Mesenteric fat pad (tissue), 1 donor: Measurements from ENCODE around the gene CEP290. TPM values are rescaled to one million over a fixed set of nuclear protein-coding genes. Genes with fewer than 3 reads are reported as not detected.
"Not testable (repeated sequence)": the region's sequence is repeated elsewhere in the genome, so short reads cannot be mapped to it uniquely, and the experiment has no call there.

Experiments
- DNase-seq: peaks from one replicate; pipeline ENCODE4 v3.0.0-alpha.2; 2020; ENCODE audit warnings: low spot score
- total RNA-seq: library from RNA; stranded (reverse); fragmentation: NEBNext Ultra II Directional; extraction: Animal tissue kit (Norgen Biotek cat#: 25700); gene quantifications from one replicate; pipeline ENCODE4 v1.2.1, GENCODE V29; 2021
- donor health status: DM: yes; HTN: yes; CAD: no.

The CEP290 gene
- total RNA-seq, 1 donor from 2014 or later, result 11.5 TPM

DNA sequence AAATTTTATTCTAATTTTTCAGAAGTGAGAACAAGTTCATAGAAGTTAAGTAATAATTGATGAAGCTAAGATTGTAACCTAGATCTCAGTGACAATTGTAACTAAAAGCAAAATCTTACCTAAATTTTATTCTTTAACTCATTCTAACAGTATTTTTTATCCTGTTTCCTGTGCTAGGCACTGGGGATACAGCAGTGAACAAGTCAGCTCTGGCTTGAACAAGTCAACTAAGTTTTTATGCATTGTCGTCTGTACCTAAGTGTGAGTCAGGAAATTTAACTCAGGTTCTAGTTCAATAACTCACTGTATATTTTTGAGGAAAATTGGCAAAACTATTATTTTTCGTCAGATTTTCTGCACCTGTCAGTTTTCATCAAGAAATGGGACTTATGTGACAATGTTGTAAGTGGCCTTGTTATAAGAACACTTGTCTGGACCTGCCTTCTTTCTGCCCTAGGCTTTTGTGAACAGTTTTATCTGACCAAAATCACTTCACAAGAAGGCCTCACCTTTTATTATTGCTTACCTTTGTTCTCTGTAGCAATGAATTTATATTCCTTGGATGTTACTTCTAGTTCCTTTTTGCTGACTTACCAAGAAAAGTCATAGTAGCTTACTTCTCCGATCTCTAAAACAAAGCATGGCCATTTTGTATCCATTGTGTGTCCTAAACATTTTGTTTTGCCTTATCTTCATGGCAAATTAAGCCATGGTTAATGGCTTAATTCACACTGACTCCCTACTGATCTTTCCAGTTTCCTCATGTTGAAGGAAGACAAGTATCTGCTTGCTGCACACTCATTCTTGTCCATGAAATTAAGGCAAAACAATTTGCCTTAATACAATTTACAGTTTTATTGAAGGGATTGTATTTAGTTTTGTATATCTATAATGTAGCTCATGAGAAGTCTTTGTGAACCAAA lies 2.9 kb upstream of the CEP290 start:
- DNase-seq, result no peak

DNA sequence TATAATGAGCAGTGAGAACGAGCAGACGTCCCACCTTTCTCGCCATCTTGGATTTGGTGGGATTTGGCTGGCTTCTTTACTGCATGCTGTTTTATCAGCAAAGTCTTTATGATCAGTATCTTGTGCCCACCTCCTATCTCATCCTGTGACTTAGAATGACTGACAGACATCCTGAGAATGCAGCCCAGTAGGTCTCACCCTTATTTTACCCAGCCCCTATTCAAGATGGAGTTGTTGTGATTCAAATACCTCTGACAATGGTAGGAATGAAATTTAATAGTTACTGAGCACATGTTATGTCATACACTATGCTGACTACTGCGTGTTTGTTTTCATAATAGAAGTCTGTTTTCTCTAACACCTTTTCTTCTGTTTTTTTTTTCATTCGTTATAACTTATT lies 2.1 kb upstream of the CEP290 start:
- DNase-seq, result no peak

DNA sequence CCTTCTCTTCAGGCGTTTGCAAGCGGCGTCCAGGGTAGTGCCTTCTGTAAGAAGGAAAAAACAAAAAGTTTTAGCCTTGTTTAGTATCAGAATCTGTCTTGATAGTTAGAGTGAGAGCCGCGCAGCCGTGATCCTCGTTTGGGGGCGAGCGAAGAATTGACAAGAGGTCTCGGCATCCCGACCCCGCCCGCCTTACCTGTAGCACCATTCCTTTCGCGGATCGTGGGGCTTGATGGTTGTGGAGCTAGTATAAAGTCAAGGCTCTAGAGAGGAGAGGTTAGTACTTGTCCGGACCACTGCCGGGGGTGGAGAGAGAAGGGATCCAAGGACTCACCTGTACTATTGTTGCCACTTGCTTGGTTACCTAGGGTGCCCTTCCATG lies 713 bp upstream of the CEP290 start:
- DNase-seq, result no peak

DNA sequence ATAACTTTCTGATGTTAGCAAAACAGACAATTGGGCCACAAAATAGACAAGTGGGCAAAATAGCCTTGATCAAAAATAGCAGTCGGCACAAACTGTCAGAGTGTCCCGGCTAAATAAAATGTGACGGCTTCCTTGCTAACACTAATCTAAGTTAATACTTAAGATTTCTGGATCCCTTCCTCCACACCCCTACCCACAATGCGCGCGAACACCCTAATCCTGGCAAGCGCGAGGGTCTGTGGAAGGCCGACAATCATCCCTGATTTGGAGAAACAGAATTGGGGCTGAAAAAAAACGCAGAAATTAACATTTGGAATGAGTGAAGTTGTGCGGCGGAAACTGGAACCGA lies 489 bp downstream of the CEP290 start:
- no peak for DNase-seq

DNA sequence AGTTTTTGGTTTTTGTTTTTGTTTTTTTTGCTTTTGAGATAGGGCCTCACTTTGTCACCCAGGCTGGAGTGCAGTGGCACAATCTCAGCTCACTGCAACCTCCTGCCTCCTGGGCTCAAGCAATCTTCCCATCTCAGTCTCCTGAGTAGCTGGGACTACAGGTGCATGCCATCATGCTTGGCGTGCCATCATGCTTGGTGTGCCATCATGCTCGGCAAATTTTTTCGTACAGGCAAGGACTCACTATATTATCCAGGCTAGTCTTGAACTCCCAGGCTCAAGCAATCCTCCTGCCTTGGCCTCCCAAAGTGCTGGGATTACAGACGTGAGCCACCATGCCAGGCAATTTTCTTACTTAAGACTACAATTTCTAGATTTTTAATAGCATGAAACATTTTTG lies 2.2 kb downstream of the CEP290 start:
- not testable (repeated sequence) for DNase-seq

DNA sequence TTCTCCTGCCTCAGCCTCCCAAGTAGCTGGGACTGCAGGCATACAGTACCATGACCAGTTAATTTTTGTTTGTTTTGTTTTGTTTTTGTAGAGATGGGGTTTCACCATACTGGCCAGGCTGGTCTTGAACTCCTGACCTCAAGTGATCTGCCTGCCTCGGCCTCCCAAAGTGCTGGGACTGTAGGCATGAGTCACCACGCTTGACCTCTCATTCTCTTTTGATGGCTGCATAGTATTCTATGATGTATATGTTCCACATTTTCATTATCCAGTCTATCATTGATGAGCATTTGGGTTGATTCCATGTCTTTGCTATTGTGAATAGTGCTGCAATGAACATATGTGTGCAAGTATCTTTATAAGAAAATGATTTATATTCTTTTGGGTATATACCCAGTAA lies 8.7 kb downstream of the CEP290 start:
- DNase-seq, result not testable (repeated sequence)

DNA sequence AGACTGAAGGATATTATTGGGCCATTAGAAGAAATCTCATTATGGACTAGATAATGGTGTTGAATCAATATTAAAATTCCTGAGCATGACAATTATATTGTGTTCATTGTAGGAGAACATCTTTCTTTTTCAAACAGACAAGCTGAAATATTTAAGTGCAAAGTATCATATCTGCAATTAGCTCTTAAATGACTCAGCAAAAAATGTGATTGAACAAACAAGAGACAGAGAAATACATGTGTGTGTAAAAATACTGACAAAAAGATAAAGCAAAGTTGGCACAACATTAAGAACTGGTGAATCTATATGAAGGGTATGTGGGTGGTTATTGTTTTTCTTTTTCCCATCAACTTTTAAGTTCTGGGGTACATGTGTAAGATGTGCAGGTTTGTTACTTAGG lies 9.5 kb downstream of the CEP290 start:
- DNase-seq, result no peak

DNA sequence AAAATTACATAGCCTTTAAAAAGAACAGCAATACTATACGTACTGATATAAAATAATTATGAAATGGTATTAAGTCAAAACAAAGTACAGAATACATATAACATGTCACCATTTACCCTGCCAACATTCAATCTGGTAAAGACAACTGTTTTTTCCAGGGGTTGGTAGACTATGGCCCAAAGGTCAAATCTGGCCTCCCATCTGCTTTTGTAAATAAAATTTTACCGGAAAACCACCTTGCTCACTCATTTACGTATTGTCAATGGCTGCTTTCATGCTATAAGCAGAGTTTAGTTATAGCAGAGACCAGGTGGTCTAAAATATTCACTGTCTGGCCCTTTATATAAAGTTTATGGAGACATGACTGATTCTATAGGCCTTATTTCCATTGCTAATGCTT lies 14.0 kb downstream of the CEP290 start:
- no peak for DNase-seq

DNA sequence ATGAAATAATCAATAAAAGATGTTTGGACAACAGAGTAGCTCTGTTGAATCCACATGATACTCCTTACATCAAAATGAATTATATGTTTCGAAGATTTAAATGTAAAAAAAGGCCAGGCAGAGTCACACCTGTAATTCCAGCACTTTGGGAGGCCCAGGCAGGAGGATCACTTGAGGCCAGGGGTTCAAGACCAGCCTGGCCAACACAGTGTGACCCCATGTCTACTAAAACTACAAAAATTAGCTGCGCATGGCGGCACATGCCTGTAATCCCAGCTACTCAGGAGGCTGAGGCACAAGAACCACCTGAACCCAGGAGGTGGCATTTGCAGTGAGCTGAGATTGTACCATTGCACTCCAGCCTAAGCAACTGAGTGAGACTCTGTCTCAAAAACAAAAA lies 14.8 kb downstream of the CEP290 start:
- no peak for DNase-seq

DNA sequence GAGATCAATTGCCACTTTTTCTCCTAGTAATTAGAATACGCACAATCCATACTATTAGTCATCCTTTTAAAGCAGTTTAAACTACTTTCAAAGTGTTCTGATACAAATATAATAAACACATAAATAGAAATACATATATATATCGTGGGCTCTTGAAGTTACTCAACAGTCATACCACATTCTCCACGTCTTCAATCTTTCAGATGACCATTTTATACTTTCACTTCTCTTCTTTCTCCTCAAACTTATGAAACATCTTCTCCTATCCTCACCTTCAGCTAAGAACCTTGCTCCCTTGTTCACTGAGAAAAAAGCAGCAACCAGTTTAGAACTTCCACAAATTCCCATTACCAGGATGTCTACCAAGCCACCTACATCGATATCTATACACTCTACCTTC lies 19.2 kb downstream of the CEP290 start:
- no peak for DNase-seq

DNA sequence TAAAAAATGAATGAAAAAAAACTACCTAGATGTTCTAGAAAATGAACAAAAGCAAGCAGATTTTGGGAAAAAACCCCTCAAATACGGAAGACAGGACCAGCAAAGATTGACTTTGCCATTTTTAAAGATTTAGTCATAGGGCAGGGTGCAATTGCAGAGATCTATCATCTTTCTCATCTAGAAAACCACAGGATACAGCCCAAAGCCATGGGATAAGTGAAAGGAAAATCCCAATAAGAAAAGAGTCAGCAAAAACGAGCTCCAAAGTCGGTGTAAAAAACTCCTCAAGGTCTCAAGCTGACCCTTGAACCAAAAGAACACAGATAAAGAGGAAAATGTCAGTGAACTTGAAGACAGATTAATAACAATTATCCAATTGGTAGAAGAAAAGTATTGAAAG lies 28.0 kb downstream of the CEP290 start:
- DNase-seq, result no peak

DNA sequence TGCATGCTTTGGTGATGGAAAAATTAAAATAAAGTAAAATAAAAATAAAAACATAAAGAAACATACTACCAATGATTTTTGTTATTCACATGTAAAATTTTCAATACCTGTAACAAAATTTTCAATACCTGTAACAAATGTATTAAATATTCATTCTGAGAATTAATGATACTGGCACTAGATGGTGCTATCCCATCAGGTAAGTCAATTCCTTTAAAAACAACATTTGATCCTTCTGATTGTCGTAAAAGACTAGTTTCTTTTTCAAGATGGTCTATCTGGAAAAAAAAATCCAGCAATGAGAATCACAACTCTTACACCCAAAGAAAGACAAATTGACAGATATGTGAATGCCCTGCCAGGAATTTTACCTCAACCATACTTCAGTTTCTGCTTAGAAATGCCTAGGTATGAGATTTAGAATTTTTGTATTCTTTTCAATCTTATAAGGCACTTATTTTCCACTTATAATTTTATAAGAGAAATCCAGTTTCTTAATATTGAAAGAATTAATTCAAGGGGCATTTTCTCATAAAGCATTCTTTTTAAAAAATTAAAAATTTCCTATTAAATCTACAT lies 30.7 kb downstream of the CEP290 start:
- DNase-seq, result no peak

DNA sequence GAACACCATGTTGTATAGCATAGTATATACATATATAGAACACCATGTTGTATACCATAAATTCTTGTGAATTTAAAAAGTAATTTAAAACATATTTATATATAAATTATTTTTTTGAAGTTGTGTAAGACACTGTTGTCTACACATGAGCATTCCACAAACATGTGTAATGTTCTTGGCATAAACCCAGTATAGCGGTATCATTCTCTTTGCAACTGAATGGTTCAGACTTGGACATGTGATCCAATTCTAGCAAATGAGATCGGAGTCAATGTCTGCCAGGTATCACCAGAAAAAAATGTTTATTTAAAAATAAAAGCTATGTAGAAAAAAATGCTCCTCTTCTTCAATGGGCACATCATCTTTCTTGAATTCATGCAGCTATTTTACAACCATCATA lies 33.9 kb downstream of the CEP290 start:
- DNase-seq, result no peak

DNA sequence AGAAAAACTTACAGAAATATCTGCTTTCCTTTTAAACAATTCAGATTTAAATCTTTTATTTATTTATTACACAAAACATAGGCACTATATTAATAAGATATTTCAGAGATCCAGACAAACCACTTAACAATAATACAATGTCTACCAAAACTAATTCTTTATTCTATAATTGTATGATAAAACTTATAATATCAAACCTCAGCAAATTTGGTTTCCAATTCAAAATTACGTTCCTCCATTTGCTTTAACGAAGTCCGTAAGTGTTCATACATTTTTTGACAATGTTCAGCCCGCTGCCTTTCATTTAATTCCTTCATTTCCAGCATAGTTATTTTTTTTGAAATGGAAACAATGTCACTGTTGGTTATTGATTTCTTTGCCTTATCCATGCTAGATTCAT lies 48.3 kb downstream of the CEP290 start:
- no peak for DNase-seq

DNA sequence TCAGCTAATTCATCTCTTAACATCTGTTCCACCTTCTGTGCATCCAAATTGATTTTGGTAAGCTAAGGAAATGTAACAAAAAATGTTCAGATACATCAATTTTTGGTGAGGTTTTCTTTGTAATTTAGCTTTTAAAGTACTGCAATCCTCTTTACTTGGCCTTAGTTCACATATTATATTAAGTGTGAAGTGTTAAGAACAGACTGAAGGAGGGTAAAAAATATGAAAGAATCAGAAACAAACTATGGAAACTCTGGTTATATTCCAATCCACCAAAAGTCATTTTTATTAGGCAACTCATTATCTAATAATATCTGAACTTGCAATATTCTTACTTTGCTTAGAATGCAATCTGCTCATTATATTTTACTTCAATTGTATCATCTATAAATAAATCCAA lies 49.1 kb downstream of the CEP290 start:
- no peak for DNase-seq

DNA sequence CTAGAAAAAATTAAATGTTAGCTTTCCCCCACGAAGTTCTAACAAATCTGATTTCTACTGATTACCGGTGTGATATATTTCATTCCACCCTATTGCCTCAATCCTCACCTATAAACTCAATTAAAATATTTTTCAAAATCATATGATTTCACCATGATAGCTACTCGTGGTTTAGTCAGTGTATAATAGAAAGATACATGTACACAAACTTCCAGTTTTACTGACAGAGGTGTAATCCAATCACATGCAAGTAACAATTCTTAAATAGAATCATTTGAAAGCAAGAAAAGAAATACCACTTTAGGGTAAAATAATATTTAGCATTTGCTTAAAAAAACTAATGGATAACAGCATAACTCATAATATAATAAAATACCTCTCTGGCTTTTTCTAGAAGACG lies 57.7 kb downstream of the CEP290 start:
- no peak for DNase-seq

DNA sequence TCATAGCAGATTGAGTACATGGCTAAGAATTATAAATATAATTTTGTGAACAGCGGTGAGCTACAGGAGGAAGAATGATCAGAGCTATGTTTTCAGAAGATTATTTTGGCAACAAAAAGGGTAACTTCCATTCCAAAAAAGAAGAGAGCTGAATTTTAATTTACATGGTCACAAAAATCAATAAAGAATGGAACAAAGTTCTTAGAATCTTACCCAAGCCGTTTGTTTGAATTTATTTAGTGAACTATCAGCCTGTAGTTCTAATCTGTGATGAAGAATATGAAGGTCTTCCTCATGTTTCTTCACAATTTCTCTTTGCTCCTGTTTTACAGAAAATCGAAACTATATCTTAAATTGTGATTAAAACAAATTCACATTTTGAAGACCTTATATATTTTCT lies 58.3 kb downstream of the CEP290 start:
- DNase-seq, result no peak

DNA sequence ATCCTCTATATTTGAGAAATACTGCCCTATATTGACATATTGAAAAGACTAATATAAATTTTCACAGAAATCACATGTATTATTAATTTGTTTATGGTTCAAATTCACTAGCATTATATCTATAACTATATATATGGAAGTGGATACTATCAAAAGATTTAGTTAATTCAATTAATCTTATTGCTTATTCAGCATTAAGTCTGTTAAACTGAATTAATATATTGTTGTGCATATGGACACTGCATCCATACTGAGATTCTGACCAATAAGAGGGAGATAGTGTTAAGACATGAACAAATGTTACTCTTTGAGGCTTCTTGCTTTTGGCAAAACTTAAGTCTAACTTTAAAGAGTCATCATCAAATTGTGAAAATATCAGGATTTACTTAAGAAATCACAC lies 60.6 kb downstream of the CEP290 start:
- DNase-seq, result no peak

DNA sequence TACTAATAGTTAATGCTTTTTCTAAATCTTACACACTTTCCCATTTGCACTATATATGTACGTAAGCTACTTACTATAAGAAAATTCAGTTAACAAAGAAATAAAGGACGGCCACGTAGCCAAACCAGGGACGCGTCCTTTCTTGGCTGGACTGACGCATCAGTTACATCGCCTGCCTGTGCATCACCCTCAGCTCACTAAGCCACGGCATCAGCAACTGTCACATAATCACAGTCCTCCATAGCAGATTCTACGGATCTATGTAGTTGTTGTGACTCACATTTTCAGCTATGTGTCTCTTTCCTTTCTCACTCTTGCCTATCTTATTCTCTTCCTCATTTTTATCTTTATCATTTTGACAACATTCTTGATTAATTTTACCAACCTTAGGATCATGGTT lies 74.6 kb downstream of the CEP290 start:
- DNase-seq, result no peak

DNA sequence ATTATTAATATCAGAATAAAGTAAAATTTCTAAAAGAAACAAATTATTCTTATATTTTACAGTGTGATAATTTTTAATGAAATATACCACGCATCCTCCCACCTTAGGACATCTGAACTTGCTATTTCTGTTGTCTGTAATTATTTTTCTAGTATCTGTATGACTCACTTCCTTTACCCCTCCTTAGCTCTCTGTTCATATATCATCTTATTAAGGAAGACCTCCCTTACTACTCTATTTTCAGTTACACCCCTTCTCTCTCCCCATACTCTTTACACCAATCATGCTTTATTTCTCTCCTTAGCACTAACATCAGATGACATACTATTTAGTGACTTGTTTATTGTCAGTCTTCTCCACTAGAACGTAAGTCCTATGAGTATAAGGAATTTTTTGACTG lies 78.5 kb downstream of the CEP290 start:
- DNase-seq, result no peak

DNA sequence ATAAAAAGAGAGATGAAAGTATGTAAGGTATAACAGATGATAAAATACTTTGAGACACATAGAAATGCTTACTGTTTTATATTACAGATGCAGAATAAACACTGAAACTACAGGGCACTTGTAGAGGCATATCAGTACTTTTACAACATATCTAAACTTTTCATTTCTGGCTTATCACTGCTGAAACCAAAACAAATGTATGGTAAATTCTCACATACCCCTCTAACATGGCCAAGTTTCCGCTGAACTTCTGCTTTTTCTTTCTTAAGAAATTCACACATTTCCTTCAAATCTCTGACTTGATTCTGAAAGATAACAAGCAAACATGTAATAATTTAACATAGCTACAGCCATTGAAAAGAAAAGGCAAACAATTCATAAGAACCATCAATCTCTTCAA lies 79.4 kb downstream of the CEP290 start:
- no peak for DNase-seq

DNA sequence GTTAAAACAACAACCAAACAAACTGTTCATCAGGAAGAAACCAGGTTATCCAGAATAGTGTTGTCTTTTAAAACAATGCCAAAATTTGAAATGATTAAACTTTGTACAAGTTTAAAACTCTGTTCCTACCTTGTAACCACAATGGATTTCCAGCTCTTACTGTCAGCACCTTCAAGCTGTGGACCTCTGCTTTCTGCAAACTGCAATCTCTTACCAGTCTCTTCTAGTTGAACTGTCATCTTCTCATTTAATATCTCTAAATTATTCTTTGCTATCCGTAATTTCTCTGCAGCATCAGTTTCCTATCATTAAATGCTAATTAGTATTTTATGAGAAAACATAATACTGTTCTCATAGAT lies 83.2 kb downstream of the CEP290 start:
- no peak for DNase-seq

DNA sequence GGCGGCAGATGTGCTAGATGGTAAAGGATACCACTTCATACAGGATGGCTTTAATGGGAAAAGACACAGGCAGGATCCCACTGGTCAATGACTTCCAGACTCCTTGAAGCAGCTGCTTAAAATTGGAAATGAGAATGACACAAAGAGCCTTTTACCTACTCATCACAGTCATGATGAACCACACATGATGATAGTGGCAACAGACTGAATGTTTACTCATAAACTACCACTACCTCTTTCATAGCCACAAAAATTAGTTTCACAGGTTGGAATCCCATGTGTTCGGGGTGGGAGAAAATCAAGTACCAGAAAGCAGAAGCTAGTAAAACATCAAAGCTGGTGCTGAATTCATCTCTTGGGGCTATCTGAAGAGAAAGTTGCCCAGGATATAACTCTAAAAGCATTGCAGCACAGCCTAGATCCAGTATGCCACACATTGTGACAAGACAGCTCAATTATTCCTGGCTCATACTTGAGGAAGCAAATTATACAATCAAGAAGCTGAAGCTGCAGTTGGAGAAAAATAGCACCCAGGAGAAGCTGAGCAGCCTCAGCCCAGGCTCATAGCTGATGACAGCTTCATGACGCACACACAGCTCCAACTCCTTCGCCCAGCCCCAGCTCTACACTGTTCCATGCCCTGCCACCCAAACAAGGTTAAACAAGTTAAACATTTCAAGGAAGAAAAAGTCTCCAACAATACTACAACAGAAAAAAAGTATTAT lies 83.7 kb downstream of the CEP290 start:
- DNase-seq, result no peak
